Cerebellar nuclear complex (tissue), 1 donor: ENCODE data around the gene KRTAP10-4.

Experiments used
- DNase-seq, 2 experiments: peaks; one replicate each; lab custom pipeline; 2025; lab: John Stamatoyannopoulos, UW

Gene KRTAP10-4

GRCh38 chr21:44617071-44617501 is 43.6 kb downstream of the KRTAP10-4 start:
- DNase-seq, result no peak

- no peak for DNase-seq
Observed at GRCh38 chr21:44618504-44618903, 45.0 kb downstream of the KRTAP10-4 start.

GRCh38 chr21:44618909-44619308 is 45.4 kb downstream of the KRTAP10-4 start:
- no peak for DNase-seq

GRCh38 chr21:44619886-44620285 is 46.4 kb downstream of the KRTAP10-4 start:
- no peak for DNase-seq

- no peak for DNase-seq
Observed at GRCh38 chr21:44623575-44623974, 50.0 kb downstream of the KRTAP10-4 start.
